MCF 10A (cell line): ENCODE measurements around the gene ZNF431. TPM values are rescaled to one million over a fixed set of nuclear protein-coding genes. Genes with fewer than 3 reads are reported as not detected.

Experiments used
- BruUV-seq: library from RNA; stranded (reverse); fragments of 400-500 nt; replicated peaks from 2 replicates; lab custom pipeline; 2021; lab: Mats Ljungman, UMichigan
- CTCF ChIA-PET: fragments of 300-600 bp; sonication (Branson Sonifier 250); formaldehyde crosslinking; extraction: SDS; loops from one replicate; lab custom pipeline; 2021; ENCODE audit warnings: antibody characterized with exemption, inconsistent platforms; lab: Yijun Ruan, JAX
- POLR2A ChIA-PET: fragments of 300-600, 350-650 bp; sonication (Branson Sonifier 250); formaldehyde crosslinking; extraction: SDS; loops from one replicate; lab custom pipeline; 2020; ENCODE audit warnings: antibody characterized with exemption, inconsistent platforms; lab: Yijun Ruan, JAX
- DNase-seq: peaks from one replicate; pipeline ENCODE4 v3.0.0-alpha.2; 2018; ENCODE audit not compliant: unreplicated experiment
- H3K27ac Mint-ChIP-seq: one replicate; pipeline ENCODE4 v1.8.0; 2022; ENCODE audit warnings: mild to moderate bottlenecking, low read depth, mixed read lengths; ENCODE audit not compliant: unreplicated experiment
- H3K27me3 Mint-ChIP-seq: one replicate; pipeline ENCODE4 v1.8.0; 2022; ENCODE audit warnings: mixed read lengths; ENCODE audit not compliant: insufficient read depth, unreplicated experiment
- H3K36me3 Mint-ChIP-seq: one replicate; pipeline ENCODE4 v1.8.0; 2022; ENCODE audit warnings: mild to moderate bottlenecking, moderate library complexity, mixed read lengths; ENCODE audit not compliant: insufficient read depth, unreplicated experiment
- H3K4me1 Mint-ChIP-seq: one replicate; pipeline ENCODE4 v1.8.0; 2022; ENCODE audit warnings: mixed read lengths; ENCODE audit not compliant: insufficient read depth, unreplicated experiment
- H3K4me3 Mint-ChIP-seq: one replicate; pipeline ENCODE4 v1.8.0; 2022; ENCODE audit warnings: mild to moderate bottlenecking, moderate library complexity, mixed read lengths; ENCODE audit not compliant: unreplicated experiment
- H3K9me3 Mint-ChIP-seq: one replicate; pipeline ENCODE4 v1.8.0; 2022; ENCODE audit warnings: mixed read lengths; ENCODE audit not compliant: unreplicated experiment
- intact Hi-C: fragments of 100-400 bp; cut with micrococcal nuclease; formaldehyde crosslinking; loops from 2 replicates; pipeline ENCODE4 v1.14.1; 2022
- total RNA-seq: library from RNA; stranded (reverse); gene quantifications from 2 replicates; pipeline ENCODE4 v1.2.3, GENCODE V29; 2022
- TF ChIP-seq, protein P1 (sequence below): fragments of 200-600 bp; IDR thresholded peaks from one replicate; pipeline ENCODE4 v1.8.0; 2022; ENCODE audit warnings: antibody characterized with exemption, mild to moderate bottlenecking; ENCODE audit not compliant: unreplicated experiment

Gene ZNF431
- total RNA-seq, 1 experiment from 2014 or later = 17.2 TPM

DNA sequence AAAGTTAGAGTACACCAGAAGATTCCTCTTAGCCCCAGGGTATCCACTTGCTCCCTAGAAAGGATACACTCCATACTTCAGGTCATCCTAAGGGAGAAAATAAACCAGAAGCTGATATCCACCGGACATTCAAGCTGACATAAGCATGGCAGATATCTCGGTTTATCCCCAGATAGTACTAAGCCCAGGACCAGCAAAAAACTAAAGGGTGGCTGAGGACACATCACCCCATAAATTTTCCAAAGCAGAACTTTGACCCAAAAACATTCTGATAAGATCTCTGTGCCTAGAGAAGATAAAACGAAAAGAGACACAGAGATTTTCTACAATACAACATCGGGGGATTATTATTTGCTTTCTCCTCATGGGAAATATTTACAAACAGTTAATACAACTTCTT is 13.9 kb upstream of the ZNF431 start:
- intact Hi-C loops = no loop called here
- no peak for DNase-seq
- POLR2A ChIA-PET = no interaction called here
- Mint-ChIP-seq H3K4me3 (no peak overlapping the region), H3K4me1 (no peaks in the 10 kb centered on the region), H3K27me3 (no peaks in the 10 kb centered on the region), H3K27ac (no peak overlapping the region), H3K9me3 (peaks cover 11% of the 10 kb centered on the region), H3K36me3 (no peaks in the 10 kb centered on the region)
- TF ChIP-seq, protein P1, sequence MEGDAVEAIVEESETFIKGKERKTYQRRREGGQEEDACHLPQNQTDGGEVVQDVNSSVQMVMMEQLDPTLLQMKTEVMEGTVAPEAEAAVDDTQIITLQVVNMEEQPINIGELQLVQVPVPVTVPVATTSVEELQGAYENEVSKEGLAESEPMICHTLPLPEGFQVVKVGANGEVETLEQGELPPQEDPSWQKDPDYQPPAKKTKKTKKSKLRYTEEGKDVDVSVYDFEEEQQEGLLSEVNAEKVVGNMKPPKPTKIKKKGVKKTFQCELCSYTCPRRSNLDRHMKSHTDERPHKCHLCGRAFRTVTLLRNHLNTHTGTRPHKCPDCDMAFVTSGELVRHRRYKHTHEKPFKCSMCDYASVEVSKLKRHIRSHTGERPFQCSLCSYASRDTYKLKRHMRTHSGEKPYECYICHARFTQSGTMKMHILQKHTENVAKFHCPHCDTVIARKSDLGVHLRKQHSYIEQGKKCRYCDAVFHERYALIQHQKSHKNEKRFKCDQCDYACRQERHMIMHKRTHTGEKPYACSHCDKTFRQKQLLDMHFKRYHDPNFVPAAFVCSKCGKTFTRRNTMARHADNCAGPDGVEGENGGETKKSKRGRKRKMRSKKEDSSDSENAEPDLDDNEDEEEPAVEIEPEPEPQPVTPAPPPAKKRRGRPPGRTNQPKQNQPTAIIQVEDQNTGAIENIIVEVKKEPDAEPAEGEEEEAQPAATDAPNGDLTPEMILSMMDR = no peak
- no TSS peak for BruUV-seq
- CTCF ChIA-PET = interaction anchor here (0.7 to 0.9 kb wide), 2 partner anchors 9 to 527 kb away, joined by 3 read pairs; no protein-coding TSS in a partner anchor

DNA sequence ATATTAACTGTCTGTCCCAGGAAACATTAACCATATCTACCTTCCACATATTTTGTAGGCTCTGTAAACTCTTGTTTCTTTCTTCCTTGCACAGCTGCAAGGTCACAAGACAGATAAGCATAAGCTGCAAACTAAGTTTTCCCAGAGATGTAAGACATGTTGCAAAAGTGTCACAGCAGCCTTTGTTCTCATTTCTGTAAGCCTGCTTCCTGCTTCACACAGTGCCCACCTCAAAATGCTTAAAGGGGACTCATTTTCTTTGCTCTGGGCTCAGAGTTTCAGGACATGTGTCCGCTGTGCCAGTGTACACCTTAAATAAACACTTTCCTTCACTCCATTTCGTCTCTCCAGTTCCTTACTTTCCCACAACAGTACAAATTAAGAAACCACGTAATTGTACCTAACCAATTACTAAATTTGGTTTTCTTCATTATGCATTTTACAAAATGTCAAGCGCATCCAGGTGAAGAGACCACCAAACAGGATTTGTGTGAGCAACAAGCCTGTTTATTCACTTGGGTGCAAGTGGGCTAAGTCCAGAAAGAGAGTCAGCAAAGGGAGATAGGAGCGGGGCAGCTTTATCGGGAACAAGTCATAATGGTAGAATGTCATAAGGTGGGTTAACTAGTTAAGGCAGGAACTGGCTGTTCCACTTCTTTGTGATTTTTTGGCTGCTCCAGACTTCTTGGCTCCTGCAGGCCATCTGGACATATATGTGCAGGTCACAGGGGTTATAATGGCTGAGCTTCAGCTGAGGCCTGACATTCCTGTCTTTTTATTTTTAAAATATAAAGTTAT is 12.7 kb upstream of the ZNF431 start:
- no TSS peak for BruUV-seq
- H3K4me3 Mint-ChIP-seq = no peak overlapping the region
- ChIA-PET CTCF (interaction anchor here (0.6 kb wide), 1 partner anchor 1600 kb away, joined by 3 read pairs; no protein-coding TSS in a partner anchor), POLR2A (interaction anchor here (0.6 to 1.2 kb wide), 2 partner anchors 13 kb away, joined by 3 to 4 read pairs; partner anchors contain the start of gene ZNF431)
- TF ChIP-seq, protein P1 = no peak
- H3K9me3 Mint-ChIP-seq = peaks cover 18% of the 10 kb centered on the region
- no peak for DNase-seq
- no peaks in the 10 kb centered on the region for H3K36me3 Mint-ChIP-seq
- H3K27ac Mint-ChIP-seq = no peak overlapping the region
- peaks cover 7% of the 10 kb centered on the region for H3K4me1 Mint-ChIP-seq
- intact Hi-C loops = no loop called here
- H3K27me3 Mint-ChIP-seq = no peaks in the 10 kb centered on the region

DNA sequence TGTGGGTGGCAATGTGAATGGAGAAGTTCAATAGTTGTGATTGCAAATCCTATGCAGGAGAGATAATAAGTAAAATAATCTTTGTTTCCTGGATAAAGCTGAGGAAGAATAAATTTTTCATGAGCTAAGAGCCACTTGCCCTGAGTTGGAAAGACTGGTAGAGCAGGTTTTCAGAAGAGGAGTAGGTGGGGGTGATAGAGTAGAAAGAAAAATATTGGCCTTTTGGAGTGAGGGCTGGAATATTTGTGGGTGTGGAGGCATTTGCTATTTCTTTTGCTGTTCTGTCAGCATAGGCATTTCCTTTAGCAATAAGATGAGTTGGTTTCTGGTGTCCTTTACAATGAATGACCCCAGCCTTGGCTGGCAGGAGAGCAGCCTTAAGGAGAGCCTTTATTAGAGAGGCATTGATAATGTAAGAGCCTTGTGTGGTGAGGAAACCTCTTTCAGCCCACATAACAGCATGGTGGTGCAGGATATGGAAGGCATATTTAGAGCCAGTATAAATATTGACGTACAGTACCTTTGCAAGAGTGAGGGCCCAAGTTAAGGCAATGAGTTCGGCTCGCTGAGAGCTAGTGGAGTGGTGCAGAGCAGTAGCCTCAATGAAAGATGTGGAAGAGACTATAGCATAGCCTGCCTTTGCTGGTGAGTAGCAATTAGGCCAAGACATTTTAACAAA is 11.6 kb upstream of the ZNF431 start:
- Mint-ChIP-seq H3K4me1 (peaks cover 8% of the 10 kb centered on the region), H3K4me3 (no peak overlapping the region), H3K36me3 (no peaks in the 10 kb centered on the region), H3K9me3 (peaks cover 26% of the 10 kb centered on the region), H3K27ac (no peak overlapping the region), H3K27me3 (no peaks in the 10 kb centered on the region)
- TF ChIP-seq, protein P1 = no peak
- ChIA-PET CTCF (no interaction called here), POLR2A (interaction anchor here (0.5 to 1.2 kb wide), 2 partner anchors 12 to 213 kb away, joined by 3 to 4 read pairs; partner anchors contain the start of gene ZNF431)
- intact Hi-C loops = no loop called here
- no peak for DNase-seq
- no TSS peak for BruUV-seq

DNA sequence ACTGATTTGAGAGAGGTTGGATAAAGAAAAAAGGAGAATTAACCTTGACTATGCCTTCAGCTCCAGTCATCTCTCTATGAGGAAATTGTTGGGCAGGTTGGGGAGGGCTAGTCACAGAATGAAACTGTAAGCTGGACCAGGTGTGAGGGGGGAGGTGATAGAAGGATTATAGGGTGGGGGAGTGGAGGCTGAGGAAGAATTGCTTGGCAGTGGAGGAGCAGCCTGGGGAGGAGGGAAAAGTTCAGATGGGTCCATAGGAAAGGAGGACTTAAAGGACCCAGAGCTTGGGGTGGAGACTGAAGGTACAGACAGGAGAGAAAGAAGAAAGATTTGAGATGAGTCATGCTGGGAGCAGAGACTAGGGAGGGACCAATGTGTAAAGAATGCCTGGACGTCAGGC is 8.2 kb upstream of the ZNF431 start:
- H3K4me1 Mint-ChIP-seq = peaks cover 8% of the 10 kb centered on the region
- peaks cover 15% of the 10 kb centered on the region for H3K9me3 Mint-ChIP-seq
- H3K4me3 Mint-ChIP-seq = no peak overlapping the region
- BruUV-seq = no TSS peak
- H3K27ac Mint-ChIP-seq = no peak overlapping the region
- no peaks in the 10 kb centered on the region for H3K36me3 Mint-ChIP-seq
- TF ChIP-seq, protein P1 = no peak
- H3K27me3 Mint-ChIP-seq = no peaks in the 10 kb centered on the region
- intact Hi-C loops = no loop called here
- CTCF ChIA-PET = no interaction called here
- DNase-seq = no peak
- POLR2A ChIA-PET = interaction anchor here (0.6 to 2.4 kb wide), 3 partner anchors 9 to 442 kb away, joined by 3 to 8 read pairs (median 4); partner anchors contain the start of gene ZNF431
